SK-N-DZ (cell line): ENCODE measurements around the gene TGFBRAP1.

Source experiments
- DNase-seq: peaks from one replicate; pipeline ENCODE4 v3.0.0-alpha.2; 2015; ENCODE audit warnings: low spot score

Gene TGFBRAP1

GRCh38 chr2:105321875-105322646 lies 7.5 kb downstream of the TGFBRAP1 start:
- no peak for DNase-seq

DNA sequence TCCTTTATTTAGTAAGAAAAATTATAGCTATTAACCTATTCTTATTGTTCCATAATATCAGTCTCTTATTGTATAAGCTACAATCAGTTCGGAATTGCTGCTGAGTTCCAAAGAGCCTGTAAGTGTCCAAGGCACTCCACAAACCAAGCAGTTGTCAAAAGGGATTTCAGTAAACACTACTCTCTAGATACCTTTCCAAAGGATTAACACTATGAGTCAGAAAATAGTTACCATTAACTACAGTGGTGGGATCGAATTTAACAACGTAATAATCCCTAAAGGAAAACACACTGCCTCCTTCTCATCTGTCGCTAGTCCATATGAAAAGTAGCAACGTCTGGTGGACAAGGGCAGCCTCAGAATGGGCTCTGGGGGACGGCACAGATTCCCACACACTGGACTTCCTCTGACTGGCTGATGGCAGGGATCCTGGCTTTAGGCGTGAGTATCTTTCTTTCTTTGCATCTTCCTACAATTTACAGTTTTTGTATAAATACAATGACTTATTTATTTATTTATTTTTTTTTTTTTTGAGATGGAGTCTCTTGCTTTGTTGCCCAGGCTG lies 8.8 kb downstream of the TGFBRAP1 start:
- DNase-seq = no peak

GRCh38 chr2:105317937-105318336 lies 11.6 kb downstream of the TGFBRAP1 start:
- no peak for DNase-seq

DNA sequence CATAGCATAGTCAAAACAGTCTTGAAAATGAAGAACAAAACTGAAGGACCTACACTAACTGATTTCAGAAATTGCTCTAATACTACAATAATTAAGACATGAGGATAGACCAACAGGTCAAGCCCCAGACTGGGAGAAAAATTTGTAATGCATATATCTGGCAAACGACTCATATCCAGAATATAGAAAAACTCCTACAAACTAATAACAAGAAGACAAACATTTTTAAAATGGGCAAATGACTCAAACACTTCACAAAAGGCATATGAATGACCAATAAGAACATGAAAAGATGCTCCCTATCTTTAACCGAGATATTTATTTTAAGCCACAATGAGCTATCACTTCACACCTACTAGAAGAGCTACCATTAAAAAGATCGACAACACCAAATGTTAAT lies 14.2 kb downstream of the TGFBRAP1 start:
- no peak for DNase-seq

- no peak for DNase-seq
These were observed 15.7 kb downstream of the TGFBRAP1 start for GRCh38 chr2:105313877-105314276.

GRCh38 chr2:105309147-105309545 lies 20.4 kb downstream of the TGFBRAP1 start:
- no peak for DNase-seq

DNA sequence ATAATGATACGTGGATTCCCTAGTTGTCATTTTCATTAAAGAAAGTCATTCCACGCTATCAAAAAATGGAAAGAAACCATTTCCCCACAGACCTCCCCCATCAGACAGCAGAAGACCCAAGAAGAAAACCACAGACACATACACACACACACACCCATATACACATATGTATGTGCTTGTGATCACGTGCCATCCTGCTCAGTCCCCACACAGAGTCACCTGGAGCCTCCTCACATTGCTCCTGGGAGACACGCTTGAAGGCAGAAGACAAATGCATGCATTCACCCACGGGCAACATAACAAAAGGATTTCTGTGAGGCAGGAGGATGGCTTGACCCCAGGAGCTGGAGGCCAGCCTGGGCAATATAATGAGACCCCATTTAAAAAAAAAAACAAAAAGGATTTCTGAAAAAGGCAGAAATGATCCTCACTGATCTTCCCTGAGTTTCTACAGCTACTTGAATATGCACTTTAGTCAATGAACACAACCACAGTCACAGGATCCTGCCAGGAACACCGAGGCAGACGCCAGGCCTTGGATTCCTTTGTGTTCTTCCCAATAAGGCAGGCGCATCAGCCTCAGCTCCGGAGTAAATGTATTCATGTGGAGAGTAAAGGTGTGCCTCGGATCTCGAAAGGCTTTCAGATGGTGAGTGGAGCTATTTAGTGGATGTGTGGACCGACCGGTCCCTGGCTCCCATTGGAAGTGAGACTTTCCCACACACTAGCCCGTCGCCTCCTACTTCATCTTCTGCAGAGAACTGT lies 21.0 kb downstream of the TGFBRAP1 start:
- no peak for DNase-seq

DNA sequence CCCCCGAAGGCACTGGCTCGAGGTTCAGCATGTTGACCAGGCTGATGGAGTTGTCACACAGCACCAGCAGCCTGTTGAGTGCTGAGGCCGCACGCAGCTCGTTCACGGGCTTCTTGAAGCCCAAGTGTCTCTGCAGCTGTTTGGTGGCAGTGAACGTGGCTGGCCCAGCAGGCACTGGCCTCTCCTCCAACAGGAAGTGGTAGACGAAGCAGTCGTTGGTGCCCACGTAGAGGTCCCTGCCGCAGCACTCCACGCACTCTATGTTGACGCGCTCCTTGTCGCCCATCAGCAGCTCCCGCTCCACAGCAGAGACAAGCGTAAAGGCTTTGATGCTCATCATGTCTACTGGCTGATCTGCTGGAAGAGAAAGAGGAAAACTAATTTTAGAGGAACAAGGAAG lies 21.6 kb downstream of the TGFBRAP1 start:
- DNase-seq = no peak

GRCh38 chr2:105307550-105307949 lies 22.0 kb downstream of the TGFBRAP1 start:
- no peak for DNase-seq

DNA sequence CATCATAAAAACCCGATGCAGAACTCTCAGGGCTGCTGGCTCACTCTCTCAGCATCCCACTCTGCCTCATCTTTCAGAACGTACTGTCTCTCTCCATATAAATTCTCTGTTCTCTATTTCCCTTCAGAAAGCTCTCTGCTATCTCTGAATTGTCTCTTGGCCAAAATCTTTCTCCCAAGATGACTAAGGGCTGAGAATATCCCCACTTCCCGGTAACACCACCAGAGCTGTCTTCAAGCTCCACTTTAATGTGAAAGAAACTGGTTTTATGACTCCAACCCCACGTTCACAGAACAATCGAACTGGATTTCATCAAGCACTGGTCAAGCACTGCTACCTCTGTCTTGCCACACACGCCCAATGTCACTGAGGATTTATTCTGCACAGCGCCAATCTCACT lies 22.4 kb downstream of the TGFBRAP1 start:
- no peak for DNase-seq

DNA sequence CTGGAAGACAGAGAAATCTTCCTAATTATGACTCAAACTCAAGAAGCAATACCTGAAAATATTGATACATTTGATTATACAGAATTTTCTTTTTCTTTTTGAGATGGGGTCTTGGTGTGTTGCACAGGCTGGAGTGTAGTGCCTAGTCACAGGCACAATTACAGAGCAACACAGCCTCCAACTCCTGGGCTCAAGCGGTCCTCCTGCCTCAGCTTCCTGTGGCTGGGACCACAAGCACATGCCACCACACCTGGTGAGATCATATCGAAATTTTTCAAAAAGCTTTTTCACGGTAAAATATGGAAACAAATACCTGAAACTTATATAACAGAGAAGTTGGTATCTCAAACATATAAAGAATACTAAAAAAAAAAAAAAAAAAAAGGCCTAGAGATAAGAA lies 27.9 kb downstream of the TGFBRAP1 start:
- DNase-seq = no peak

DNA sequence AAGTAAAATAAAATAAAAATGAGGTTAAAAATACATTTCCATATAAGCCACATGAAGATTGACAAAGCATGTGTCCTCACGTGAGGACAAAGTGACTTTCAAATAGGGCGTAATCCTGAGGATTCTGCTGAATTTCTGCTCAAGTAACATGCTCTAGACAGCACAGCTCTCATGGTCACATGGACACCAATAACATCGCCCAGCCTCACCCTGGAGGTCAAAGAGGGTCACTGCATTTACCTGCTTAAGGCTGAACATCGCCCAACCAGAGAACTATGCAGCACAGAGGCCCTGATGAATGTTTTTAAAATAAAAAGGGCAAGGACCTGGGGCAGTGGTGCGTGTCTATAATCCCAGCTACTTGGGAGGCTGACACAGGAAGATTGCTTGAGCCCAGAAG lies 30.2 kb downstream of the TGFBRAP1 start:
- no peak for DNase-seq

DNA sequence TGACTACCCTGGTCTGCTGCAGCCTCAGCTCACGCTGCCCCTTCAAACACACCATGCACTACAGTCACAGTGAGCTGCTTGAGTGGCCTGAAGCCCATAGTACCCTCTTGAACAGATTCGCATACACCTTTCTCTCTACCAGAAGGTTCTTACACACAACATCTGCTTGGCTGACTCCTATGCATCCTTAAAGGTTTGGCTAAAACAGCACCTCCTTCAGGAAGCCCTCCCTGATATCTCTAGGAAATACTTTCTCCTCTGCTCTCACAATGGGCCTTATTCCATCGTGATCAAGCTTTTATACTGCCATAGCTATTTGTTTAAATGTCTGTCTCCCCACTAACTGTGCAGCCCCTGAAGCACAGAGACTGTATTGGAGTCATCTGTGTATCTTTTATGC lies 31.5 kb downstream of the TGFBRAP1 start:
- no peak for DNase-seq

- DNase-seq = no peak
These were observed 32.3 kb downstream of the TGFBRAP1 start for GRCh38 chr2:105297216-105297615.

DNA sequence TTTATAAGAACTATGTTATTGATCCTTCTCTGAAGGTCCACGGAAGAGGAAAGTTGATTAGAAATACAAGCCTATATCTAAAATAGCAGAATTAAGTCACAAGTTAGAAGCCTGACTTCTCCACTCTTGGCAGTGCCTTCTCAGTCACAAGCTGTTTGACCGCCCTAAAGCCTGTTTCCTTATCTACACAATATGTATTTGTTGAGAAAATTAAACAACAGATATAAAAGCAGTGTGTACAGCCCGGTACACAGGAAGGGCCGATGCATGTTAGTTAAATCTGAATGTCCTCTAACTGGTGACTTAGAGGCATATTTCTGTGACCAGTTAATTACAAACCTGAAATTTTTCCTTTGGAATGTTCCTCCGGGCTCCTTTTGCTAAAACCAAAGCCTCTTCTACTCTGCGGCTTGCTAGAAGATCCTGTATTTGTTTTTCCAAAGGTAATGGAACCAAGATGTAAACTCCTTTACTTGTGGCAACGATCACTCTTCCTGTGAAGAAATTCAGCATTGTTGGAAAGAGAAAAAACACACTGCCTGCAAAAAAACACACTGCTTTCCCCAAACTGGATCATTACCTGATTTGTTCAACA lies 33.4 kb downstream of the TGFBRAP1 start:
- DNase-seq = no peak

DNA sequence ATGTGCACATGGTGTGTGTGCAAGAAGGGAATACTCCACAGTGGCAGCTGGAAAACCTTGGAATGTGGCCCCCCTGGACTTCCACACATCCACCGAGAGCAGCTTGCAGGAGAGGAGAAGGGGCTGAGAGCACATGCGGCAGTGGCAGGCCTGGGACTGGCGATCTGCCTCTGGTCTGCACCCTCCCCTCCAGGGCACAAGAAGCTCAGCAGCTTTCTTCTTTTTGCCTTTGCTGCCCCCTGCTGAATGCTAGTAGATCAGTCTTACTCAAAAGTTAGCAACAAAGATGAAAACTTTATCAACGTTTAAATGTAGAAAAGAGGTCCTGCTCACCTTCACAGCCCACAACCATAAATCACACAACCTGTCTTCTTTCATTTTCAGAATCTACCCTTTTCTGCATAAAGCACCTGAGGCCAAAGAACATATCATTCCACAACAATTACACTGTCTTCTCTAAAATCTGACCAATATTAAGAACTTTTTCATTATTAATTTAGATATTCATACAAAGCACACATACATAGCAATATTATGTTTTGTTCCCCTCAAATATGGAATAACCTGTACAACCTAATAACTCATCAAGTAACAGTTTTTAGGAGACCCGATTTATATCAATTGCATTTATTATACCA lies 34.6 kb downstream of the TGFBRAP1 start:
- peak; percentile 51 for DNase-seq

DNA sequence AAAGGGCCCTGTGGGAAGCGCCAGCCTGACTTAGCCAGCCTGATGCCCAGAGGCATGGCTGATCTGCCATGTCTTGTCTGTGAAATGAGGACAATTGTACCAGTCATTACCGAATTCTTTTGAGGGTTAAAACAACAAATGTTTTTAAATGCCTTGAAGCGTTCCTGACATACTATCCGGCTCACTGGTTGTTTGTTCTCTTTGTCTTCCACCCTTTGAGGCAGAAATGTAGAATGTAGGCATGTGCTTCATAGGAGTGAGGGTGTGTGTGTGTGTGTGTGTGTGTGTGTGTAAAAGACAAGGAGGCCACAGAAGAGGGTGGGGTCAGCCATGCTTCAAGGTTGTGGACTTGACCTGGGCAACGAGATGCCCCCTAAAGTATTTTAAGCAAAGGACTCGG lies 35.5 kb downstream of the TGFBRAP1 start:
- DNase-seq = no peak

GRCh38 chr2:105291981-105292380 lies 37.6 kb downstream of the TGFBRAP1 start:
- DNase-seq = no peak

- no peak for DNase-seq
These were observed 38.4 kb downstream of the TGFBRAP1 start for GRCh38 chr2:105290981-105291660.

- DNase-seq = no peak
These were observed 41.4 kb downstream of the TGFBRAP1 start for GRCh38 chr2:105288133-105288532.

GRCh38 chr2:105287692-105288091 lies 41.8 kb downstream of the TGFBRAP1 start:
- DNase-seq = peak; percentile 38
